GM15510 (cell line): ENCODE data around the gene POLR2A.

ENCODE experiments used
- POLR2A ChIP-seq: IDR thresholded peaks from 3 replicates; pipeline ENCODE4 v1.6.1; 2011; ENCODE audit warnings: borderline replicate concordance; ENCODE audit not compliant: insufficient read length; ENCODE audit errors: extremely low read depth

Gene POLR2A

DNA sequence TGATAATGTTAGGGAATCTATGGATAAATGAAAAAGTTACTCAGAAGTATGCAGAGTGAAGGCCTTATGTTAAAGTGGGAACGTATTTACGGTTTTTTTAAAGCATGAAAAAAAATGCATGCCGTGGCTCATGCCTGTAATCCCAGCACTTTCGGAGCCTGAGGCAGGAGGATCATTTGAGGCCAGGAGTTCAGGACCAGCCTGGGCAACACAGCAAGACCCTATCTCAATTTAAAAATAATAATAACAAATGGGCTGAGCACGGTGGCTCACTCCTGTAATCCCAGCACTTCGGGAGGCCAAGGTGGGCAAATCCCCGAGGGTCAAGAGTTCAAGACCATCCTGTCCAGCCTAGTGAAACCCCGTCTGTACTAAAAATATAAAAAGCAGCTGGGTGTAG, 6.0 kb downstream of the POLR2A start:
- TF ChIP-seq POLR2A, result no peak

DNA sequence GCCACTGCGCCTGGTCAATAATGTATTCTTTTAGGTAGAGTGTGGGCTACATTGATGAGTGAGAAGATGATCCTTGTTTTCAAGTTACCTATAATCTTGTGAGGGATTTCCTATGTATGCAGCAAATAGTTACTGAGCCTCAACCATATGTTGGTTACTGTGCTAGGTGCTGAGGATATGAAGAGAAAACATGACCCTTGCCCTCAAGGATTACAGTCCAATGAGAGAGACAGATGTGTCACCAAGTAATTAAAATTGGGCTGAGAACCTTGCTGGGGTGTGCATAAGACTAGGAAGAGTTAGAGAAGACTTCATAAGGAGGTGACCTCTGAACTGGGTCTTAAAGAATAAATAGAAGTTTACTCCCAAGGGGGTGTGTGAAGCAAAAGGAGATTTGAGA, 7.4 kb downstream of the POLR2A start:
- TF ChIP-seq POLR2A, result no peak

DNA sequence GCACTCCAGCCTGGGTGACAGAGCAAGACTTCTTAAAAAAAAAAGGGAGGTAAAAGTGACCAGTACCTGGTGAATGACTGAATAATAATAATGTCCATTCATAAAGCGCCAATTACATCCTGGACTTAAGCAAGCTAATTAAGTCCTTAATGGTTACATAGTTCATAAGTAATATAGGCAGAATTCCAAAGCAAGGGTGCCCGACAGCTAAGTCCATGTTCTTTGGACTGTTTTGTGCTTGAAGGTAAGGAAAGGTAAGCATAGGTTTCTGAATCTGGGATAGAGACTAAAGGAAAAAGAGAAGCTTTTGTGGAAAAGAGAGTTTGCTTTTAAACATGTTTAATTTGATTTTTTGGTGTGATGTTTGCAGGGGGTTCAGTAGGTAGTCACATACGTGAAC, 9.8 kb downstream of the POLR2A start:
- TF ChIP-seq POLR2A, result no peak

- no peak for TF ChIP-seq POLR2A
Measured at GRCh38 chr17:7495906-7496434, 11.8 kb downstream of the POLR2A start.

DNA sequence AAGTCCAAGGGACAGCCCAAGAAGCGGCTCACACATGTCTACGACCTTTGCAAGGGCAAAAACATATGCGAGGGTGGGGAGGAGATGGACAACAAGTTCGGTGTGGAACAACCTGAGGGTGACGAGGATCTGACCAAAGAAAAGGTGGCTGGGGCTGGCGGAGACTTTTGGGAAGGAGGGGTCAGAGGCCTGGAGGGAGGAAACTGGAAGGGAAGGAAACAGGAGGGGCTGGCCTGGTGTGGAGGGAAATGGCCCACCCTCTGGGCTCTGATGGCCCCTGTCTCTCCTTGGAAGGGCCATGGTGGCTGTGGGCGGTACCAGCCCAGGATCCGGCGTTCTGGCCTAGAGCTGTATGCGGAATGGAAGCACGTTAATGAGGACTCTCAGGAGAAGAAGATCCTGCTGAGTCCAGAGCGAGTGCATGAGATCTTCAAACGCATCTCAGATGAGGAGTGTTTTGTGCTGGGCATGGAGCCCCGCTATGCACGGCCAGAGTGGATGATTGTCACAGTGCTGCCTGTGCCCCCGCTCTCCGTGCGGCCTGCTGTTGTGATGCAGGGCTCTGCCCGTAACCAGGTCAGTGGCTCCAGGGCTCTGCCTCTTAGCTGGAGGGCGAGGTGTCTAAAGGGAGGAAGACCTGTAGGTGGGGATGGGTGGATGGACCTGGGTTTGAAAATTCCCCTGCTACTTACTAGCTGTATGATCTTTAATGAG, 12.5 kb downstream of the POLR2A start:
- TF ChIP-seq POLR2A, result no peak

GRCh38 chr17:7497228-7497627, 13.1 kb downstream of the POLR2A start:
- no peak for TF ChIP-seq POLR2A

GRCh38 chr17:7497636-7498035, 13.5 kb downstream of the POLR2A start:
- TF ChIP-seq POLR2A, result no peak

DNA sequence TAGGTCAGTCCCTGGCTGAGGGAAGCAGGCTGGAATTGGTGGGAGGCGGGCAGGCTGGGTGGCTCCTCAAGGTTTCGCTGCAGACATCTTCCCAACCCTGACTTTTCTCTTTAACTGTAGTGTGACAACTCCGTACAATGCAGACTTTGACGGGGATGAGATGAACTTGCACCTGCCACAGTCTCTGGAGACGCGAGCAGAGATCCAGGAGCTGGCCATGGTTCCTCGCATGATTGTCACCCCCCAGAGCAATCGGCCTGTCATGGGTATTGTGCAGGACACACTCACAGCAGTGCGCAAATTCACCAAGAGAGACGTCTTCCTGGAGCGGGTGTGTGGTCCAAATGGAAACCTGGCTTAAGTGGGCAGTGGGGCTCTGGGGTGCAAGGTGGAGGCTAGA, 15.0 kb downstream of the POLR2A start:
- no peak for TF ChIP-seq POLR2A

- TF ChIP-seq POLR2A, result no peak
Measured at GRCh38 chr17:7501729-7502128, 17.6 kb downstream of the POLR2A start.

GRCh38 chr17:7502171-7502847, 18.1 kb downstream of the POLR2A start:
- TF ChIP-seq POLR2A, result no peak

GRCh38 chr17:7502987-7503386, 18.8 kb downstream of the POLR2A start:
- TF ChIP-seq POLR2A, result no peak

- no peak for TF ChIP-seq POLR2A
Measured at GRCh38 chr17:7503521-7503920, 19.4 kb downstream of the POLR2A start.

- no peak for TF ChIP-seq POLR2A
Measured at GRCh38 chr17:7508145-7508544, 24.0 kb downstream of the POLR2A start.

DNA sequence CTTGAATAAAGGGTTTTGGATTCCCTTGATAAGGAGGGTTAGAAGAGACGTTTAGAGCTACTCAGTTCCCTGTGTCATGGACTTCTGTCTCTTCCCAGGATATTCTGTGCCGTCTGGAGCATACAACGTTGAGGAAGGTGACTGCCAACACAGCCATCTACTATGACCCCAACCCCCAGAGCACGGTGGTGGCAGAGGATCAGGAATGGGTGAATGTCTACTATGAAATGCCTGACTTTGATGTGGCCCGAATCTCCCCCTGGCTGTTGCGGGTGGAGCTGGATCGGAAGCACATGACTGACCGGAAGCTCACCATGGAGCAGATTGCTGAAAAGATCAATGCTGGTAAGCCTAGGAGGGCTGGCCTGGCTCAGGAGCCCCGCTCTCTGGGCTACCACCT, 24.7 kb downstream of the POLR2A start:
- TF ChIP-seq POLR2A, result no peak

DNA sequence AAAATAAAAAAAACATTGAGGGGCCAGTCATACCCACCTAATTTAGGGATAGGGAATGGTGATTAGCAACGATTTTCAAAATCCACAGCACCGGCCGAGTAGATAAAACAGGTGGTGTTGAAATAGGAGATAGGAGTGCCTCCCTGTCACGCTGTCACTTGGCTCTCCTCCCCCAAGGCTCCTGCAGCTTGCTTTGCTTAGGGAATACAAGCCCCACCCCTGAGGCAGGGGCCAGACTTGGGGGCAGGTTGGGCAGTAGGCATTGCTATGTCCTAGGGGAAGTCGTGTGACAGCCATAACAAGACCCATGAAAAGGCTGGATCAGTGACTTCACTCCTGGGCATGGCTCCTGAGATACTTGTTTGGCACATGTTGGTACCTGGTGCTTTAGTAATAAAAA, 25.8 kb downstream of the POLR2A start:
- TF ChIP-seq POLR2A, result no peak

DNA sequence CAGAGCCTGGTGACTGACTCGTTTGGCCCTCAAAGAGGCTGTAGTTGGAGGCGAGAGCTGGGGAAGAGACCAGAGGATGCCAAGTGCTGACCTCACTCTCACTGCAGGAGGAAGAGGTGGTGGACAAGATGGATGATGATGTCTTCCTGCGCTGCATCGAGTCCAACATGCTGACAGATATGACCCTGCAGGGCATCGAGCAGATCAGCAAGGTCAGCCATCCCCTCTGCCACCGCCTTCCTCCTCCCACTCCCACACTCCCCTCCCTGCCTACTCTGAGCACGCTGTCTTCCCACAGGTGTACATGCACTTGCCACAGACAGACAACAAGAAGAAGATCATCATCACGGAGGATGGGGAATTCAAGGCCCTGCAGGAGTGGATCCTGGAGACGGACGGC, 26.9 kb downstream of the POLR2A start:
- TF ChIP-seq POLR2A, result no peak
